NCI-H2196 (cell line): ENCODE measurements around the gene TTC31.
"Not testable (repeated sequence)": the region's sequence is repeated elsewhere in the genome, so short reads cannot be mapped to it uniquely, and the experiment has no call there.

Experiments
- DNase-seq: peaks from one replicate; lab custom pipeline; 2025; ENCODE audit not compliant: unreplicated experiment; lab: John Stamatoyannopoulos, UW

TTC31 gene

DNA sequence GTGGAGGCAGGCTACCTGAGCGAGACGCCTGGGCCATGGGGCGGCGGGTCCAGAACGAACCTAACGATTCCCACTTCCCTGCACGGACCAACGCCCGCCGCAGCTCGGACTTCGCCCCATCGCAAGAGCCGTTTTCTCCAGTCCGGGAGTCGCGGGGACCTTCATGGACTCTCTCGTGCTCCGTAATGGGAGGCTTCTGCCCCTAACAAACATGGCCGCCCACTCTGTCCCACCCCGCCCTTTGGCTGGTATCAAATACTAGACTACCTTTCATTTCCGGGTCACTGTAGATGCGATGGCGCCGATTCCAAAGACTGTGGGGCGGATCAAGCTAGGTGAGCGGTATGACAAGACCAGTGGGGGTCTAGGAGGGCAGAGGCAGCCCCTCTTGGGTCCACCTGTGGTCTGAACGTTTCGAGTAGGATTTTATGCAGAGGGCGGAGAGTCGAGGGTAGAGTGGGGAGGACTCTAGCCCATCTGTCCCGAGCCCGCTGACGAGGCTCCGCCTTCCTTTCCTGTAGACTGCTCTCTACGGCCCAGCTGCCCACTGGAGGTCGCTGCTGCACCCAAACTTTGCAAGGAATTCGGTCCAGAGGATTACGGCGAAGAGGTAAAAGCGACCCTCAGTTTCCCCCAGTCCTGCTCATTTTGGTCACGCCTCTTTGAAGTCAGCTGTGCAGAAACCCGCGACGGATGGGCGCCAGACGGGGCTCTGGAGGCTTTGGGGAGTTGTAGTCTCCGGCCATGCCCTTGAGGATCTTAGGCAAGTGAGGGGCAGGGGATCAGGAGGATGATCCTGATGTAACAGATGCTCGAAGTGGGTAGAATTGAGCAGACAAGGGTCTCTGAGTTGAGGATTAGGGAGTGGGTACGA is at the start of gene TTC31, which contains the start of gene CCDC142:
Gene TTC31, plus strand, starts transcription at position 281 of the 874 bp plus-strand sequence. Its CDS starts 15 bp downstream, at position 296.
Gene CCDC142, minus strand, starts transcription at position 198 of the 874 bp plus-strand sequence. Its CDS starts 161 bp downstream, at position 37.
- DNase-seq: peak; percentile 77

DNA sequence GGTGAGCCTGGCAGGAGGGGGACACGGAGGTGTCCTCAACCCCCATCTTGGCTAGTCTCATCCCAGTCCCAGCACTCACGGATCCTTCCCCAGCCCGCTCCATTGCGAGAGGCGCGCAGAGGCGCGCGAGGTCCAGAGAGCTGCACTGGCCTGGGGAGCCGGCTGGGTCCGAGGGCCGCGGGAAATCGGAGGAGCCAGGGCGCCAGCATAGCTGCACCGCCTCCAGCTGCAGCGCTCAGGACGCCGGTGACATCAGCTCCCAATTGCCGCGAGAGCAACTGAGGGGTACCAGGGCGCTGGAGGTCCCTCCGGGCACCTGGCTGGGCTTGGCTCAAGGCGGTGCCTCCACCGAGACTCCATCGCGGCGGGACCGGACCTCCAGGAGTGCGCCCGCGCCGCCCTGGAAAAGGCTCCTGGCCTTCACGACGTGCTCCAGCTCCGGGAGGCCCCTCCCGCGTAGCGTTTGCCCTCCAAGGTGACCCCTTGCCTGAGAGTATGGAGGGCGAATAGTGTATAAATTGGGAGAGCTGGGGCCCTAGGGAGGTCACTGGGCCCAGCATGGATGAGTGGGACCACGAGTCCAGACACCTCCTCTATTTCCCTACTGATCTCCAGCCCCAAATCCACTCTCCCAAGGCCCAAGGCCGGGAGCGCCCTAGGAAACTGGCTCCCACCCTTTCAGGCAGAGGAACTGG is 46.6 kb upstream of the TTC31 start:
- DNase-seq: no peak

DNA sequence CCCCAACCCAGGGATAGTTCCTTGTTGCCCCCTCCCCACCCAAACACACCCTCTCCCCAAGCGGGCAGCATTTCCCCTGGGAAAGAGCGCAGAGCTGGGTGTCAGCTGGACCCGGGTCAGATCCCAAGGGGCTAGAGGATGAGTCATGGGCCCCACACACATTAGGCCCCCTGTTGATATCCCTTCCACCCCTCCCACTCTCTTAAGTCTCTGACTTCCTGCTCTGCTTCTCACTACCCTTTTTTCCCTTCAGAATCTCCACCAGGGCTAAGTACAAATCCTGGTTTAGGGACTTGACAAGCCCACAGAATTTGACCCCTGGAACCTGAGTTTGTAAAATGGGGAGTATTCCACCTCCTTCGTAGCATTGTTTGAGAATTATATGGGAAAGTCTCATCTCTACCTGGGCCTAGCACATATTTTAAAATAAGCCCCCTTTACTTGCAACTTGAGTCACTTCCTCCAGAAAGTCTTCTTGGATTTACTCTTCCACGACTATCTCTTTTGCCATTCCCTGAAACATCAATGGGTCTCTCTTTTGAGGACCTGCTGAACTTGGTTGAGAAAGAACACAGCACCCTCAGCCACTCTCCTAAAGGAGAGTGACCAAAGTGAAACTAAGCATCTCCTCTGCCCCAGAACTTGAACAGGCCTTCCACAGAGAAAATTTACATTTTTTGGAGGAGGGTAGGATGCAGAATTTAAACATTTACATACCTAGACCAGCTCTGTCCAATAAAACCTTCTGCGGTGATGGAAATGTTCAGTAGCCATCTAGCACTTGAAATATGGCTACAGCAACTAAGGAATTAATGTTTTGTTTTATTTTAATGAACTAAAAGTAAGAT is 45.8 kb upstream of the TTC31 start:
- DNase-seq: no peak

DNA sequence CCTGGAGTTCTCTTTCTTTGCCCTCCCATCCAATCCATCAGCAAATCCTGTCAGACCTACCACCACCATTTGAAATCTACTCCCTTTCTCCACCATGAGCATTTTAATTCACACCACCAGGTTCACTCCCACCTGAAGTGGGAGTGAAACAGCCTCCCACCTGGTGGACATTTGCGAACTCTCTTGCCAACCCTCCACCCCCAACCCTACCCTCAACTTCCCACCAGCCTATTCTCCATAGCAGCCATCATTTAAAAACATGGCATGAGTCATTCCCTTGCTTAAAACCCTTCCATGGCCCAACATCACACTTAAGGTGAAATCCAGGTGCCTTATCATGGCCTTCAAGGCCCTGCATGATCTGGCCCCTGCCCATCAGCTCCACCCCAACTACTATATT is 44.6 kb upstream of the TTC31 start:
- no peak for DNase-seq

DNA sequence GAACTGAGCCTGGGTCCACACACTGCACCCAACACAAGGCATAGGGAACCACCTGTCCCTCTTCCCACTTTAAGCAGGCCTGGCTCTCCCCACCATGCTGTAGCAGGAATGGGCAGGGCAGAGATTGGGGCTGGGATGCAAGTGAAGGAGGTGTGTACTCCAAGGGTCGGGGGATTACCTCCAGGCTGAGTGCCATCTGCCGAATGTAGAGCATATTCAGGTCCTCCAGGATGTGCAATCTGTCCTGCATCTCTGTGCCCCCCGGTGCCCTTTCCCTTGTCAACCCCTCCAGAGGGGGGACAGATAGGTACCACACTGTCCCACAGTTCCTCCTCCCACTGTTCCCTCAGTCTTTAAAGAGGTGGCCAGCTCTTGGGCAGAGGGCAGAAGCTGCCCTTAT is 43.5 kb upstream of the TTC31 start:
- DNase-seq: no peak

DNA sequence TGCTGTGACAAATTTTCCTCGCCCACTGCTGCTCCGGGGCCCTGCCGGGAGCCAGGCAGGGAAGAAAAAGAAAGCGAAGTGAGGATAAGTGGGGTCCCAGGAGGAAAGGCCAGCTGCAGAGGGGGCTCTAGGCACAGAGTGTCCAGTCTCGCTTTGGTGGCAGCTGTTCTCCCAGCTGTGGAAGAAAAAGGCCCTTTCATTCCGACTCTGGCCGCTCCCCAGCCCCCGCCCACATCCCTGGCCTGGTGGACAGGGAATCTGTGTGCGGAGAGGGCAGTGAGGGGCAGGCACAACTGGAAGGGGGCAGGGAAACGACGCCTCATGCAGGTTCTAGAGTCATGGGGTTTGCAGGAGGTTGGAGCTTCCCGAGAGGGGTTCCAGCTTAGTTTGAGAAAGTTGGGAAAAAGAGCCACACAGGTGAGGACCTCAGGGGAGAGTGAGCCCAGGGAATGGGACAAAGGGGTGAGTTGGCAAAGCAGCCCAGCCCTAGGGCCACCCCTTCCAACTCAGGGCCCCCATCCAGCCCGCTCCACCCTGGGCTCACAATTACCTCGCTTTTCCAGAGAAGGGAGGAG is 43.0 kb upstream of the TTC31 start:
- DNase-seq: no peak

DNA sequence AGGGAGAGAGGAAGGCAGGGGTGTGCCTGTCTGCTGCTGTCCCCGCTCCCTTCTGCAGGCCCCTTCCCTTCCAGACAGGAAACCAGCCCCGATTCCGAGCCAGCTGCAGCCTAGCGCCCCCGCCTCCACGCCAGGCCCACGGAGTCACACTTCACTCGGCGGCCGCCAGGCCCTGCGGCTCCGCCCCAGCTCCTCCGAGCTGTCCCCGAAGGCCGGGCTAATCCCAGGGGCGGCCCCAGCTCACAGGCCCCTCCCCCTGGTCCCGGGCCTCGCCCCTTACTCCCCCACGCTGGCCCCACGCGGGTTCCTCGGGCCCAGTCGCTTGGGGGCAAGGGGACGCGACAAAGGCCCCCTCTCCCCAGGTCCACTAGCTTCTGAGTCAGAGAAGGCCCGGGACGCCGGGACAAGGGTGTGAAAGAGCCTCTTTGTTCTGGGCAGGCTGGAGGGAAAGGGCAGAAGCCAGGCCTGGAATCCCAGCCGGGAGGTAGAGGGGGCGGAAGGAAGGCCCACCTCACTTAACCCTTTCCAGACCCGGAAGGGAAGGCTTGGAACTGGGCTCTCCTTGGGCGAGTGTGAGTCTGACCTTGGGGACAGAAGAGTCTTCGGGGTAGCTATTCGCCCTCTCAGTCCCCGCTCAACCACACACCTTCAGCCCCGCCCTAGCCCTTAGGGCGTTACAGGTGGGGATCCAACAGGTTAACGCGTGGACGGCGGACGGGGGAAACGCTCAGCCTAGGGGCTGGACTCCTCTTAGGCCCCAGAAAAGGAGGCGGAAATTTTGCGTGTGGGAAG is 42.3 kb upstream of the TTC31 start:
- peak; percentile 70 for DNase-seq

DNA sequence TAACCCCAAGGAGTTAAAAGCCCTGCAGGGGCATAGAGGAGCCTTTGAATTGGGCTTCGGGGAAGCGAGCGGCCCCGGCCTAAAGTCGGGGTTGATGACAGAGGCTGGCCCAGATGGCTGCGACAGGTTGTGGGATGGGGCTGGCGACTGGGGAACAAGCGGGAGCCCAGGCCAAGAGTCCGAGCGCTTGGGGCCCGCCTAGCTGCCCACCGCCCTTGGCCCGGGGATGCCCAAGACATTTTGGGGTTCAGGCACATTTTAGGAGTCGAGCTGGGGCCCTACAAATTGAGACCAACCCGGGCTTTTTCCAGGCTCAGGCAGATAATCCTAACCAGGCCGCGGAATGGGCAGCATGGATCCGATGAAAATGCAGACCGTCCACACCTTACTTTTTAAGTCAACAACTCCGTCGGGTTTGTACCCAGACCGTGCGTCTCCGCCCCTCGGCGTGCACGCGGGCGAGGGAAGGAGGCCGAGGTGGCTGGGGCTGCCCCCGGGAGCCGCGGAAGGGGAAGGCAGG is 41.7 kb upstream of the TTC31 start:
- no peak for DNase-seq

DNA sequence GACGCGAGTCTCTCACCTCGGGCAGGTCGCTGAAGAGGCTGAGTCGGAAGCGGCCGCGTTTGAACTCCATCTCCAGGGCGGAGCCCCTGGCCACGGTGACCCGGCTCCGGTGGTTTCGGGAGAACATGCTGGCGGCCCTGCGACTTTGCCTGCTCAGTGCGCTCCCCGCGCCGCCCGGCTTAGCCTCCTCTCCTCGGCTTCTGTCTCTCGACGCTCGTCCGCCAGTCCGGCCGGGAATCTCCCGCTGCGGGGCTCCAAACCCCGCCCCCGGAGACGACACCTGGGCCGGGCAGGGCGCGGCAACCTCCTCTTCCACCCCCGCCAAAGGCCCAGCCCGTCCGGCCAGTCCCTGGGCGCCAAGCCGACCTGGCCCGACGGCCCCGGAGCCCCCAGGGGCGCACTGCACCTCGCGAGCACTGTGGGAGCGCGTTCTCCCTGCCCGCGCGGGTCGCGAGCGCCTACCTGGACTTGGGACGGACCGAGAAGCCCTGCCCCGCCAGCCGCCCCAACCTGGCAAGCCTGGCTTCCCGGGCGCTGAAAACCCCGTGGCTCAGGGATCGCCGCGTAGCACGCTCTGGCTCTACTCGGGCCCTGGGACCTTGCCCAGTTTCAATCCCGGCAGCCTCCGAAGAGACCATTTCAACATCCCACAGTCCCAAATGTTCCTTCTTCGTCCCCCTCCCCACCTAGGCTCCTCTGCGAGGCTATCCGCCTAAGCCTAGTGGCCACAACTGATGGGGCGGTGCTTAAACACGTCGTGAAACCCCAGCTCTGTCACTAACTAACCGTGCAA is 41.0 kb upstream of the TTC31 start, which contains the start of gene RTKN:
Gene RTKN, minus strand, starts transcription at position 248 of the 793 bp plus-strand sequence. Its CDS starts 121 bp downstream, at position 127.
- peak; percentile 55 for DNase-seq

DNA sequence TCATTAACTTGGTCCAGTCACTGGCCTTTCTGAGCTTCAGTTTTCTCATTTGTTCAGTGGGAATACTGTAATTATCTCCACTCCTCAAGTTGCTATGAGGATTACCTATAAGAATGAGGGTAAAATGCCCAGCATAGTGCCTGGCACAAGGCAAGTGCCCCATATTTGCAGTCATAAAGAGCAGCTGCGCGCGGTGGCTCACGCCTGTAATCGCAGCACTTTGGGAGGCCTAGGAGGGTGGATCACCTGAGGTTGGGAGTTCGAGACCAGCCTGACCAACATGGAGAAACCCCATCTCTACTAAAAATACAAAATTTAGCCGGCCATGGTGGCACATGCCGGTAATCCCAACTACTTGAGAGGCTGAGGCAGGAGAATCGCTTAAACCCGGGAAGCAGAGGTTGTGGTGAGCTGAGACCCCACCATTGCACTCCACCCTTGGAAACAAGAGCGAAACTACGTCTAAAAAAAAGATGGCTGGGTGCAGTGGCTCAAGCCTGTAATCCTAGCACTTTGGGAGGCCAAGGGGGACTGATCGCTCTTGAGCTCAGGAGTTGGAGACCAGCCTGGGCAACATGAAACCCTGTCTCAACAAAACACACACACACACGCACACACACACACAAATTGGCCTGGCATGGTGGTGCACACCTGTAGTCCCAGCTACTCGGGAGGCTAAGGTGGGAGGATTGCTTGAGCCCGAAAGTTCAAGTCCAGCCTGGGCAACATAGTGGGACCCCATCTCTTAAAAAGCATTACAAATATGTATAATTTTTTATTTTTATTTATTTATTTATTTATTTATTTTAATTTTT is 40.2 kb upstream of the TTC31 start:
- not testable (repeated sequence) for DNase-seq

DNA sequence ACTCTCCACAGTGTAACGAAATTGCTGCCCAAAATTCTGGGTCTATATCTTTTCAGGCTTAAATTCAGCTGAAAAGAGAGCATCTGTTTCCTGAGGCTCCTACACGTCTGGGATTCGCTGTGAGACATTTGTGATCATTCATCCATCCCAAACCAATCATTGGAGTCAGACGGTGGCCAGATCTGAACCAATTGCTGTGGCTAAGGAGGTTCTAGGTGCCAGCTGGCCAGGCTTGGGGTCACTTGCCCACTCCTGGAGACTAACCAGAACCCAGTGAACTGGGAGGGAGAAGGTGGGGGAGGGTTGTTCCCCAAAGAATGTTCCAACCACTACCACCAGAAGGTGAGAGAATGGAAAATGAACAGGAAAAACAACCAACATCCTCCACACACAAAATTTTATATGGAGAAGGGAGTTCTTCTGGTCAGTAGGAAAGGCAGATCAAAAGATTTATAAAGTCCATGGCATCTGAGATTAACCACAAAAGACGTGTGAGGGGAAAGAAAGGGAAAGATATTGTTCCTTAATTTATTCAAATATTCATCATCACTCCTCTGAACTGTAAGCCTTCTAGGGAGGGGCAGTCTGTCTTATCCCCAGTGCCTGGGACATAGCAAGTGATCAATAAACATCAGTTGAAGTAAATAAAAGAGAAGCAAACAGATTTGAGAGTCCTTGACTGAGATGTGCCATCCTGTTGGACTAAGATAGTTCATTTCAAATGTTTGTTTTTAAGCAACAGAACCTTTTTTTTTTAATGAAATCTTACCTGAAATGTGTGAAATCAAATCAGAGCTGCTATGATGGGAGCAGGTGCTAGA is 38.2 kb upstream of the TTC31 start:
- DNase-seq: no peak

DNA sequence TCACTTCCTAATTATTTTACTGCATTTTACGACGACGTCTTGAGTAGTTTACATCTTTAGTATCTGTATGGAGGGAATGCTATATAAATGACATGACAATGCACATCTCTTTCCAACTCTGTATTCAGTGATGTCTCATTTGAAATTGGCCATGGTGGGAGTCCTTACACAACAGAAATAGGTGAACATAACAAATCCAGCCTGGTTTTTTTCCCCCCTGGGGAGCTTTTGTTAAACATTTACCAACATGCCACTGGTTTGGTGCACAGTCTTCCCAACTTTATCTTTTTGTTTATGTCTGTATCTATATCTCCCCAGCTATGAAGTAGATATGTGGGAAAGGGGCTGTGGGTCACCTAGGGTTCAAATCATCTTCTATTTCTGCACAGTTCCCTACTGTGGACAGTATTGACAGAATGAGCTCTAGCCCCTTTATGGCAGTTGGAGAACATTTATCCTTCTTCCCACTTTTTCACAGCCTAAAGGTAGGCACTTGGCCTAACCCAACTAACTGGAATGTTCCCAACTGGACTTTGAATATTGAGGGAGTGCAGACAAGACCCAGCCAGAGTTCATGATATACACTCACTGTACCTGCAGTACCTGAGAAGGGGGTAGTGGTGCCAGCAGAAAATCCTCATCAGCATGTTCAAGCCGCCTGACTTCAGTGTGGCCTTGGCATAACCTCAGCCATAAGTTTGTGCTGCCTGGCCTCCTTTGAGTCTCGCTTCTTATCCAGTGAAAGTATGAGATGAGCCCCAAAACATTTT is 35.5 kb upstream of the TTC31 start:
- DNase-seq: no peak

DNA sequence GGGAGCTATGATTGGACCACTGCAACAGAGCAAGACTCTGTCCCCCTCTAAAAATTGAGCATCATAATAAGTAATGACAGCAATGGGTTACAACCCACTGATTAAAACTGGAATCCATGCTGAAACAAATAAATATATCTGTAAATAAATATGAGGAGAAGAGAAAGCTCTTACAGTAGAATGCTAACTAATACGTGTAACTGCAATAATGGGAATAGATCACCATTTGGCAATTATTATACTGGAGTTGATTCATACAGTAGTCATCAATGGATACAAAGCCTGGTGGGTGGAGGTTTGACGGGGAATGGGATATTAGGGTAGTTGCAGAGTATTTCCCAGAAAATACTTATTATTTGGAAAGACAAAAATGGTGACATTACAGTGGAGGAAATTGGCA is 34.1 kb upstream of the TTC31 start:
- no peak for DNase-seq

DNA sequence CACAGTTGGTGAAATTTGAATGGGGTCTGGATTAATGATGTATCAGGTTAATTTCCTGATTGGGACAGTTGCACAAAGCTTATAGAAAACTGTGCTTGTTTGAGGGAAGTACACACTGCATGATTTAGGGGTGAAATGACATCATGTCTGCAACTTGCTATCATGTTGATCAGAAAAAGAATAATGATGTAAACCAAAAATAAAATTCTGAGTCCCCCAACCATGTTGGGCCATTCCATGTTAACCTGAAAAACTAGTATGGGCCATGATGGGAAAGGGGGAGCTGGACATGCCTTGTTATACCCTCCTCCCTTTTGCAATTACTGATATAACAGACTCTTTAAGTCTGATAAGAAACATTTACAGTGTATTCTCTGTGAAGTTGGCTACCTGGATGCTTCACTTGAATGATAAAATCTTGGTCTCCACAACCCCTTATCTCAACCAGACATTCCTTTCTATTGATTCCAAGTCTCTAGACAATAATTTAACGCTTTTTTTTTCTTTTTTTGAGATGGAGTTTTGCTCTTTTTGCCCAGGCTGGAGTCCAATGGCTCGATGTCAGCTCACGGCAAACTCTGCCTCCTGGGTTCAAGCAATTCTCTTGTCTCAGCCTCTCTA is 32.2 kb upstream of the TTC31 start:
- DNase-seq: no peak

DNA sequence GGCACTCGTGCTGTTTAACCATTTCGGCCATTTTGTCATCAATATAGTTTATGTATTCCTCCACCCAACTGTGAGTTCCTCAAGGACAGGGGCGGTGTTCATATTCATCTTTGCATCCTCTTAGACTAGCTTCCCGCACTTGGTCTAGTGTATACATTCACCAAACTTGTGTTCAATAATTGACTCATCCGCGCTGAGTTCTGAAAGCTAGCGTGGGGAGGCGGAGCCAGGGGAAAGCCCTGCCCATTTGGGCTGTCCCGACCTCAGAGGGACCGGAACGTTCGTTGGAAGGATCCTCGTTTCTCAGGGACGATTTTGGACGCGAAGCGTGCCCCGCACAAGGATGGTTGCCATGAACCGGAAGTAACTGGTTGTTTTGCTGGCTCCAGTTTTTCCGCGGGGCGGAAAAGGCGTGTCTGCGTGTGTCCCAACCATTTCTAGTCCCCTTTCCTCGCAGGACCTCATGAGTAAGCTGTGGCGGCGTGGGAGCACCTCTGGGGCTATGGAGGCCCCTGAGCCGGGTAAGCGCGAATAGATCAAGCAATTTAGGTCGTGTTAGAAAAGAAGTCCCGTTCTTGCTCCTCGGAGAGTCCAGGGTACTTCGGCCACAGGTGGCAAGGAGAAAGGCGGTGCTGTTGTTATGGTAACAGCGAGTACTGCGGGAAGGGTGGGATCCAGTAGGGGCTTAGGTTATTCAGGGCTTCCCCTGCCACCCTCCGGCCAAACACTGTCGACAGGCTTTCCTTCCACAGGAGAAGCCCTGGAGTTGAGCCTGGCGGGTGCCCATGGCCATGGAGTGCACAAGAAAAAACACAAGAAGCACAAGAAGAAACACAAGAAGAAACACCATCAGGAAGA is 28.0 kb upstream of the TTC31 start, which contains the start of gene INO80B:
Gene INO80B, plus strand, starts transcription at position 434 of the 858 bp plus-strand sequence. Its CDS starts 30 bp downstream, at position 464.
- peak; percentile 81 for DNase-seq
